VCaP (cell line): ENCODE results near the gene LRIT1.

Experiments
- H3K27ac ChIP-seq: fragments of 450-650 bp; 2 replicates; pipeline ENCODE4 v1.5.1; 2017
- TF ChIP-seq, protein P1 (sequence below): fragments of 450-650 bp; conservative IDR thresholded peaks from 2 replicates; pipeline ENCODE4 v1.5.1; 2017; ENCODE audit warnings: mild to moderate bottlenecking, moderate library complexity

Gene LRIT1

DNA sequence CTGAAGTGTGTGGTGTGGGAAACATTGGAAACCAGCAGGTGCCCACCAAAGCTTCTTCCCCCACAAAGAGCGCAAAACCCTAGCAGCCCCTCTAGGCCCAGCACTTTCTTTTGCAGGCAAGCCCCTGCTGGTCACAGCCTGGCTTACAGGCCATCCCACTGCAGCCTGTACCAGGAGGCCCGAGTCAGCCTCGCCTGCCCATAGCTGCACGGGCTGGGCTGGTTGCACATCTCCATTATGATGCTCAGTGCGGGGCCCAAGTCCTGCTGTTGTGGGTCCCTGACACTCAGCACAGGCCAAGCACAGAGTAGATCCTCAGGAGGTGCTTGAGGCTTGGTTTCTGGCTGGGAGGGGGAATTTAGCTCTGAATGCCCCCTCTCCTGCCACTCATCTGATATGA lies 39.0 kb downstream of the LRIT1 start:
- TF ChIP-seq, protein P1, sequence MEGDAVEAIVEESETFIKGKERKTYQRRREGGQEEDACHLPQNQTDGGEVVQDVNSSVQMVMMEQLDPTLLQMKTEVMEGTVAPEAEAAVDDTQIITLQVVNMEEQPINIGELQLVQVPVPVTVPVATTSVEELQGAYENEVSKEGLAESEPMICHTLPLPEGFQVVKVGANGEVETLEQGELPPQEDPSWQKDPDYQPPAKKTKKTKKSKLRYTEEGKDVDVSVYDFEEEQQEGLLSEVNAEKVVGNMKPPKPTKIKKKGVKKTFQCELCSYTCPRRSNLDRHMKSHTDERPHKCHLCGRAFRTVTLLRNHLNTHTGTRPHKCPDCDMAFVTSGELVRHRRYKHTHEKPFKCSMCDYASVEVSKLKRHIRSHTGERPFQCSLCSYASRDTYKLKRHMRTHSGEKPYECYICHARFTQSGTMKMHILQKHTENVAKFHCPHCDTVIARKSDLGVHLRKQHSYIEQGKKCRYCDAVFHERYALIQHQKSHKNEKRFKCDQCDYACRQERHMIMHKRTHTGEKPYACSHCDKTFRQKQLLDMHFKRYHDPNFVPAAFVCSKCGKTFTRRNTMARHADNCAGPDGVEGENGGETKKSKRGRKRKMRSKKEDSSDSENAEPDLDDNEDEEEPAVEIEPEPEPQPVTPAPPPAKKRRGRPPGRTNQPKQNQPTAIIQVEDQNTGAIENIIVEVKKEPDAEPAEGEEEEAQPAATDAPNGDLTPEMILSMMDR, result no peak
- H3K27ac ChIP-seq, result no peak overlapping the region

- TF ChIP-seq, protein P1, result no peak
- no peak overlapping the region for H3K27ac ChIP-seq
These were observed 39.7 kb downstream of the LRIT1 start for GRCh38 chr10:84201682-84202081.

GRCh38 chr10:84201244-84201606 lies 40.1 kb downstream of the LRIT1 start:
- TF ChIP-seq, protein P1, result no peak

DNA sequence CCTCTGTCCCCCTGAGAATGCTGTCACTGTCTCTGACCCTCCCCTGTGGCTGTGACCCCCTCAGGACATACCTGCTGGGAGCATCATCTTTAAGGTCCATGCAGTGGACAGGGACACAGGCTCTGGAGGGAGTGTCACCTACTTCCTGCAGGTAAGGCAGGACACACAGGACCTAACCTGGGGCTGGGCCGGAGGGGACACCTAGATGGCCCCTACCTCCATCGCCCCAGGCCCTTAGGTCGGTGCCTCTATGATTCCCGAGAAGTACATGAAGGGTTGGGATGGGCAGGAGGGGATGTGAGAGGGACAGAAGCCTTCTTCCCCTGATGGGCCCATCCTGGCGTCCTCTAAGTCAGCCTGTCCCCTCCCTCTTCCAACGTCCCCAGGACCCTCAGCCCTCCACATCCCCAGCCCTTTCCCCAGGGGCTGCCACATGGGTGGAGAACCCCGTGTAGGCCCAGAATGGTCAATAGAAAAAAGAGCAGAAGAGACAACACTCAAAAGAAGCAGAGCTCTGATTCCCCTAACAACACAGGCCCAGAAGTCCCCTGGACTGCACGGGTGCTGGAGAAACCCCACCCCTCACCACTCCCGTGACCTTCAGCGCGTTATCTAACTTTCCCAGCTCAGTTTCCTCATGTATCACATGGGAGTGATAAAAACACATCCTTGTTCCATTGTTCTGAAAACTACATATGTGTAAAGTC lies 40.7 kb downstream of the LRIT1 start:
- no peak overlapping the region for H3K27ac ChIP-seq
- TF ChIP-seq, protein P1, result no peak

More at GRCh38 chr10:84201244-84201606, 40.1 kb downstream of the LRIT1 start:
- no peak overlapping the region for H3K27ac ChIP-seq

DNA sequence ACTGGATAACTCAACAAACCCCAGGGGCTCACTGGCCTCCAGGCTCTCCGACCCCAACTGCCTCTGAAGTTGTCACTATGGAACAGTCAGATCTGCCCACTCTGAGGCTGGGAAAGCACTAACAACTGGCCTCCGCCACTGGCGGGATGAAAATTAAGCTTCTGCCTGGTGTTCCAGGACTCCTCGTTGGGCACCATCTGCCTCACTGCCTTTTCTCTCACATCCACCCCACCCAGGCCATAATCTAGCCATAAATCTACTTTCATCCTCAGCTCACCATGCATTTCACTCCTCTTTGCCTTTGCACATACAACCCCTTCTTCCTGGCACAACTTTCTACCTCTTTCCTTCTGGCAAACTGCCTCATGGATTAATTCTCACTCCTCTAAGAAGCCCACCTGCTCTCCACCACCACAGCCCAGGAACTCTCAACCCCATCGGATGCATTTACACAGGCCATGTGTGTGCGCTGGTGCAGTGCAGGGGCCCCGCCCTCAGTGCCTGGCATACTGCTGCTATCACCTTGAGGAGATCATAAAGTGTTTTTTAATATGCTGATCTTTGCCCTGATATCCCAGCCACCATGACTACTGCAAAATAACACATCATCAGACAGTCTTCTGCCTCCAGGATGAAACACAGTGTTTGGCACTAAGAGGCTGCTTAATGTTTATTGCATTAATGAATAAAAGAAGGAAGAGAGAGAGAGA lies 43.0 kb downstream of the LRIT1 start:
- TF ChIP-seq, protein P1, result no peak

DNA sequence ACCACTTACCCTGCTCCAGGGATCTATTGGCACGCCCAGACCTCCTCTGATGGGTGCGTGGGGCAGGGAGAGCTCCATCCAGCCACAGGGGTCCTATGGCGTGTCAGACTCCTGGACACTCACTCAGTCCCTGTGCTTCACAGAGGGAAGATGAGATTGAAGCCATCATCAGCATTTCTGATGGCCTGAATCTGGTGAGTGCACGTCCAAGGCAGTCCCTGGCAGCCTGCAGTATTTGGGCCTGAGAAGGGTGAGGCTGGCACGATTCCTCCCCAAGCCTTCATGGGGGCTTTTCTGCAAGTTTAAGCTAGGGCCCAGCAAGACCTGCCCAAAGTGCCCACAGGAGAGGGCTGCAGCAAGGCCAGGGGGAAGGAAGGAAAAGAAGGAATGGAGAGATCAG lies 43.7 kb downstream of the LRIT1 start:
- no peak overlapping the region for H3K27ac ChIP-seq
- TF ChIP-seq, protein P1, result no peak

More for the DNA sequence above, 43.0 kb downstream of the LRIT1 start:
- no peak overlapping the region for H3K27ac ChIP-seq

DNA sequence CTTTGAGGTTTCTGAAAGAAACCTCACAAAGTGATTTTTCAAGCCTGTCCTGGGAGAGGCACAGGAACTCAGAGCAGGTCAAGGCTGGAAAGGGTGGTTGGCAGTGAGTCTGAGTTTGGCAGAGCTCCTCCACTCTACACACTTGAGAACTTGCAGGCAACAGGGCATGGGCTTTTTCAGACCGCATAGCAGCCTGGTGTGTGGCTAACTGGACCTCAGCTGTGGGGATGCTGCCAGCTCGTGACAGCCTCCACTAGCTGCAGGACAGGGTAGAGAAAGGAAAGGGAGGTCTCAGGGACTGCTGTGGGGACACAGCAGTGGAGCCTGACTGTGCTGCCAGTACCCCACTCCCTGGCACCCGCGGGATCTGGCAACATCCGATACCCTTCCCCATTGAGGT lies 44.4 kb downstream of the LRIT1 start:
- H3K27ac ChIP-seq, result no peak overlapping the region
- TF ChIP-seq, protein P1, result no peak
